IPS-15b (cell line): ENCODE data around the gene MPG.
"Not testable (repeated sequence)": the region's sequence is repeated elsewhere in the genome, so short reads cannot be mapped to it uniquely, and the experiment has no call there.

Source experiments
- H3K27me3 ChIP-seq: one replicate; pipeline ENCODE4 v1.6.1; 2013; ENCODE audit warnings: low read length; ENCODE audit not compliant: control insufficient read depth, insufficient read depth
- H3K36me3 ChIP-seq: one replicate; pipeline ENCODE4 v1.6.1; 2013; ENCODE audit warnings: low read length; ENCODE audit not compliant: control insufficient read depth, insufficient read depth
- H3K4me1 ChIP-seq: one replicate; pipeline ENCODE4 v1.6.1; 2013; ENCODE audit warnings: mild to moderate bottlenecking, low read length; ENCODE audit not compliant: control insufficient read depth, insufficient read depth
- H3K4me3 ChIP-seq: one replicate; pipeline ENCODE4 v1.5.1; 2013; ENCODE audit warnings: low read depth, low read length
- H3K9ac ChIP-seq: one replicate; pipeline ENCODE4 v1.6.1; 2013; ENCODE audit warnings: low read depth, mild to moderate bottlenecking, low read length
- H3K9me3 ChIP-seq: one replicate; pipeline ENCODE4 v1.6.1; 2013; ENCODE audit warnings: mild to moderate bottlenecking, low read length; ENCODE audit not compliant: control insufficient read depth, insufficient read depth

The MPG gene

GRCh38 chr16:116015-116414 is 38.0 kb downstream of the MPG start:
- Histone ChIP-seq H3K4me1 (peaks cover 6% of the 10 kb centered on the region), H3K9ac (no peak overlapping the region), H3K36me3 (no peaks in the 10 kb centered on the region), H3K27me3 (no peaks in the 10 kb centered on the region), H3K4me3 (no peak overlapping the region), H3K9me3 (no peaks in the 10 kb centered on the region)

DNA sequence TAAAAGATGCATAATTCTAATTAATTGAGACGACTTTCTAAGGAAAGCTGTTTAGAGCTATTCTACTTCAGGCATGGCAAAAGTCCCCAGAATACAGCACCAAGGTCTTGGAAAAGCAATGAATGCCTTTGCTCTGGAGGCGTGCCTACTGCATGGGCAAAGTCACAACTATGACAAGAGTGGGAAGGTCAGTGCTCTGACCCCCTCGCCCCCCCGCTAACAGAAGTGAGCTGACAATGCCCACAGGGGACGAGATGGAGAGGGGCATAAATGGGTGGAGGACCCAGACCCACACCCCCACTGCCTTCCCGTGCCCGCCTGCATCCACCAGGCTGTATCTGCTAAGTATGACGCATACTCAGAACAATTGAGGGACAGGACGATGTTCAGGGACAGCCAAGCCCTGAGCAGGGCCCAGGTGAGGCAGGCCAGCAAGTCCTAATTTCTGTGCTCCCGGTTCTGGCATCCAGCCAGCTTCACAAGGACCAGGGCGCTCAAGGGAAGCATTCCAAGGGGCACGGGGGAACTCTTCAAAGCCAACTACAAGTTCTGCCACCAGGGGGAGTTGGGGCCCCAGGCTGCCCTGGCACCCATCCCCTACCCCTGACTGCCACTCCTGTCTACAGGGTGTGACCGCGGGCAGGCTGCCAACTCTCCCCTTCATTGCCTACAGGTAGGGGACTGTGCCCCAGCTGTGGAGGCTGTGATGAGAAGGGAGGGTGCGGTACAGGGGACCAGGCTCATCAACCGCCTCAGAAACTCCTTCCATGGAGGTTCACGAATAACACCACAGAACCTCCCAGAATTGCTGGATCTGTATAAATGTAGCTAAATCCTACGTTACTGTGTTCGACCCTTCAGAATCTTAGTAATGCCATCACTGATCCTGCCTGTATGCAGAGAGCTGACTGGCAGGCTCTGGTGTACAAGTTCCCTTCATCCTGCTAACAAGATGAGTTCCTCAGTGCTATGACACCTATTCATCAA is 39.6 kb downstream of the MPG start:
- Histone ChIP-seq H3K27me3 (no peaks in the 10 kb centered on the region), H3K4me3 (no peak overlapping the region), H3K4me1 (peaks cover 6% of the 10 kb centered on the region), H3K36me3 (no peaks in the 10 kb centered on the region), H3K9ac (no peak overlapping the region), H3K9me3 (no peaks in the 10 kb centered on the region)

DNA sequence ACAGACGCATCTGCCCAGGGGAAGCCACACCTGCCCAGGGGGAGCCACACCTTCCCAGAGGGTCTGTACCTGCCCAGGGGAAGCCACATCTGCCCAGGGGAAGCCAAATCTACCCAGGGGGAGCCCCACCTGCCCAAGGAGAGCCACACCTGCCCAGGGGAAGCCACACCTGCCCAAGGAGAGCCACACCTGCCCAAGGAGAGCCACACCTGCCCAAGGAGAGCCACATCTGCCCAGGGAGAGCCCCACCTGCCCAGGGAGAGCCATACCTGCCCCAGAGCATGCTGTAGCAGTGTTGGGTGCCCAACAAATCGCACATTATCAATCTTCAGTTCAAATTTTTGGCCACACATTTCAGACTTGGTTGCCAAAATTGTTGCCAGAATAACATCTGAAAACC is 40.8 kb downstream of the MPG start:
- Histone ChIP-seq H3K27me3 (no peaks in the 10 kb centered on the region), H3K9ac (no peak overlapping the region), H3K4me3 (no peak overlapping the region), H3K9me3 (no peaks in the 10 kb centered on the region), H3K36me3 (no peaks in the 10 kb centered on the region), H3K4me1 (peaks cover under 1% of the 10 kb centered on the region)

- Histone ChIP-seq H3K27me3 (no peaks in the 10 kb centered on the region), H3K9me3 (no peaks in the 10 kb centered on the region), H3K36me3 (no peaks in the 10 kb centered on the region), H3K9ac (no peak overlapping the region), H3K4me3 (no peak overlapping the region), H3K4me1 (no peaks in the 10 kb centered on the region)
Measured at GRCh38 chr16:119295-119694, 41.3 kb downstream of the MPG start.

DNA sequence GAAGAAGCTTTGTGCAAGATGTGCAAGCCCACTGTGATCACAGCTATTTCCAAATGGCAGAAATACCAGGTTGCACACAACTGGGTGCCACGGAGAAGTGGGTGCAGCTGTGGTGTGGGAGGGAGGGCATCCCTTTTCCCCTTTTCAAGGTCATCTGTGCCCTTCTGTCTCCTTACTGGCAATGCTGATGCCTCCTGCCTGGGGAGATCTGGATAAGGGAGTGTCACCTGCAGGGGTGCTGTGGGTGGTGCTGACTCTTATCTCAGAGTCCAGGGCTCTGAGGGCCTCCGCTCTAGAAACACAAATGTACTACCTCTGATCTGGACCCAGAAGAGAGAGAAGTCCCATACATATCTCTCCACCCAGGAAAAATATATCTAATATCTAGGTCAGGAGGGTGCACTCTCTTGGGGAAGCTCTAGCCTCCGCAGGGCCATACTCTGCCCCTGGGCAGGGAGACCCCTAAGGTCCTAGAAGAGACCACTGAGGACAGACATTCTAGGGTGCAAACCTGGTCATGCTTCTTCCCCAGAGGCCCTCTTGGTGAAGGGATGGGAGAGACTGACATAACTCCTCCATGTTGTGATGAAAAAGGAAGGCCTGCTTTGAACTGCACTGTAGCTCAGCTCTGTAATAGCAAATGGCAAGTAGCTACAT is 41.9 kb downstream of the MPG start:
- Histone ChIP-seq H3K27me3 (no peaks in the 10 kb centered on the region), H3K36me3 (no peaks in the 10 kb centered on the region), H3K4me3 (no peak overlapping the region), H3K9ac (no peak overlapping the region), H3K9me3 (no peaks in the 10 kb centered on the region), H3K4me1 (no peaks in the 10 kb centered on the region)

DNA sequence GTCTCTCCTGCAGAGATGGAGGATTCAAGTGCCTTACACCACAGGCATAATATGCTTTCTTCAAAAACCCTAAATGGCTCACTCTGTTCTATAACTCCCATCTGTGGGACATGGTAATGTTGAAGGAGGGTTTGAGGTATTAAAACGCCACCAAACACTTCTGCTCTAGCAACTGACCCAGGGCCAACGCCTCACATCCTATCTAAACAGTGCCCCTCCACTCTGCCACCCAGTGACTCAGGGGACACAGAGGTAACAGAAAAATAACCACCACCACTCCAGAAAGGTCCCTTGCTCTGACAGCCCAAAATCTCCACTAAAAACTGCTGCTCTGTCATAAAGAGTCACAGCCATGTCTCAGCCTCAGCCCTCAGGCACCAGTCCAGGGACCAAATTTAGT is 42.7 kb downstream of the MPG start:
- no peak overlapping the region for H3K4me3 ChIP-seq
- no peaks in the 10 kb centered on the region for H3K36me3 ChIP-seq
- H3K9ac ChIP-seq, result no peak overlapping the region
- no peaks in the 10 kb centered on the region for H3K9me3 ChIP-seq
- no peaks in the 10 kb centered on the region for H3K27me3 ChIP-seq
- no peaks in the 10 kb centered on the region for H3K4me1 ChIP-seq

DNA sequence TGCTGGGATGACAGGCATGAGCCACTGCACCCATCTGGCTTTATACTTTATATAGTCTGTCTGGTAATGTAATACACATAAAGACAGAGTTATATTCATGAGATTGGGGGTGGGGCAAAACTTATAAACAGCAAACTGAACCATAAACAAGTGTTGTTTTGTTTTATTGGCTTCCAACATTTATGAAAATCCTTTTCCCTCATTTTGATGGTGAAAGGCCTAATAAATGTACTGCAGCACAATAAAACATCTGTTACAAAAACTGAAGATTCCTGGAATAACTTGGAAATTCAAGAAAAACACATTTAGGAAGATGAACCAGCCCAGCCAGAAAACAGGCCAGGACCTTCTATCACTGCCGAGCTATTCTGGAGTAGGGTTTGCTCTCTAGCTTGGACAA is 44.3 kb downstream of the MPG start:
- H3K9me3 ChIP-seq, result no peaks in the 10 kb centered on the region

DNA sequence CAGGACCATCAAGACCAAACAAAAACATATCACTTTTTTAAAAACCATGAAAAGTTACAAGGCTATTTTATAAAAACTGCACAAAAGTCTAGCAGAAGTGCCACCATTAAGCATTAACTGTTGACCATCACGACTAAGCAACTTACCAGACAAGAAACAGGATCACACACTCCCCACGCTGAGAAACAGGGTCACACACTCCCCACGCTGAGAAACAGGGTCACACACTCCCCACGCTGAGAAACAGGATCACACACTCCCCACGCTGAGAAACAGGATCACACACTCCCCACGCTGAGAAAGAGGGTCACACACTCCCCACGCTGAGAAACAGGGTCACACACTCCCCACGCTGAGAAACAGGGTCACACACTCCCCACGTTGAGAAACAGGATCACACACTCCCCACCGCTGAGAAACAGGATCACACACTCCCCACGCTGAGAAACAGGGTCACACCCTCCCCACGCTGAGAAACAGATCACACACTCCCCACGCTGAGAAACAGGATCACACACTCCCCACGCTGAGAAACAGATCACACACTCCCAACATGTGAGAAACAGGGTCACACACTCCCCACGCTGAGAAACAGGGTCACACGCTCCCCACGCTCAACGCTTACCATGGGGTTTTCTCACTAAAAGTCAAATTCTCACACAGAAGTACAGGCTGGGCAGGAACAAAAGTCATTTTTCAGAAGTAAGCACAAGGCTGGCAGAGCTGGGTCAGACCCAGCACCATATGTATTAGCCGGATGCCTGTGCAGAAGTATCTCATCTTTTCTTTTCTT is 45.7 kb downstream of the MPG start:
- H3K36me3 ChIP-seq, H3K27me3 ChIP-seq, H3K4me1 ChIP-seq, H3K9ac ChIP-seq, H3K4me3 ChIP-seq, H3K9me3 ChIP-seq: not testable (repeated sequence)

More for the DNA sequence above, 44.3 kb downstream of the MPG start:
- Histone ChIP-seq H3K4me1 (no peaks in the 10 kb centered on the region), H3K36me3 (no peaks in the 10 kb centered on the region), H3K27me3 (no peaks in the 10 kb centered on the region), H3K9ac (no peak overlapping the region), H3K4me3 (no peak overlapping the region)

DNA sequence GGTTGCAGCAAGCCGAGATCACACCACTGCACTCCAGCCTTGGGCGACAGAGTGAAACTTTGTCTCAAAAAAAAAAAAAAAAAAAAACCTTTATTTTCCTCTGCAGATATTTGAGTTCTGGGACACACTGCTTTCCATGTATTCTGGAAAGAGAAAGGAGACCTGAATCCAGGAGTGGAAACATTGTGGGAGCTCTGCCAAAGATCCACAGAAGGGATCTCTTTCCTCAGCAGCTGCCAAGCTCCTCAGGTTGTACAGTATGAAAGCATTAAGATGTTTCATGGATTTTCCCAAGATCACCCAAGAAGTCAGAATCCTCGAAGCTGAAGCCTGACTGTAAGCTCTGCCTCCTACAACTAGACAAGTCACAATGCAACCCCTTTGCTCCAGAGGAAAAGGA is 47.0 kb downstream of the MPG start:
- H3K27me3 ChIP-seq, result no peaks in the 10 kb centered on the region
- H3K4me1 ChIP-seq, result no peaks in the 10 kb centered on the region
- H3K36me3 ChIP-seq, result no peaks in the 10 kb centered on the region
- H3K4me3 ChIP-seq, result no peak overlapping the region
- no peaks in the 10 kb centered on the region for H3K9me3 ChIP-seq
- H3K9ac ChIP-seq, result no peak overlapping the region

DNA sequence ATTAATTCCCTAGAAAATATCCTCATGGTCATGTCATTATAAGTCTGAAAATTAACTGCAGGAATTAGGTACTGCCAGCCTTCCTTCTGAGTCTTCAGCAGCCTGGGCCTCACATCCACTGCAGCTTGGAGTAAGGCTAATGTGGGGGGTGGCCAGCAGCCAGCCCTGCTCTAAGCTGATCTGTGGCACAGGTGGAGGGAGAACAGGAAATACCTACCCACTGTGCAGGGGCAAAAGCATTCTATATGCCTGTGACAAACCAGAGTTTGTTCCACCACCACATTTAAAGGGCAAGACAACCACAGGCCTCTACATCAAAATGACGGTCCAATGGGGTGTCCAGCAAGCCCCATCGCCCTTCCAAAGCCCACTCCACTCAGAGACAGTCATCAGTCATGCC is 51.0 kb downstream of the MPG start:
- H3K27me3 ChIP-seq, result no peaks in the 10 kb centered on the region
- H3K4me1 ChIP-seq, result no peaks in the 10 kb centered on the region
- no peaks in the 10 kb centered on the region for H3K36me3 ChIP-seq
- H3K4me3 ChIP-seq, result no peak overlapping the region
- no peaks in the 10 kb centered on the region for H3K9me3 ChIP-seq
- H3K9ac ChIP-seq, result no peak overlapping the region

GRCh38 chr16:130533-131173 is 52.6 kb downstream of the MPG start:
- no peaks in the 10 kb centered on the region for H3K36me3 ChIP-seq
- no peaks in the 10 kb centered on the region for H3K27me3 ChIP-seq
- H3K4me3 ChIP-seq, result no peak overlapping the region
- no peaks in the 10 kb centered on the region for H3K4me1 ChIP-seq
- H3K9ac ChIP-seq, result no peak overlapping the region
- H3K9me3 ChIP-seq, result no peaks in the 10 kb centered on the region
